T-helper 2 cell (primary cell): Measurements from ENCODE around the gene HPS4.
"Not testable (repeated sequence)": the region's sequence is repeated elsewhere in the genome, so short reads cannot be mapped to it uniquely, and the experiment has no call there.

Experiments used
- DNase-seq, 5 experiments: peaks; one replicate each; pipeline versions ENCODE4 v3.0.0 to v3.0.0-alpha.2; 2012 to 2022

HPS4 gene

DNA sequence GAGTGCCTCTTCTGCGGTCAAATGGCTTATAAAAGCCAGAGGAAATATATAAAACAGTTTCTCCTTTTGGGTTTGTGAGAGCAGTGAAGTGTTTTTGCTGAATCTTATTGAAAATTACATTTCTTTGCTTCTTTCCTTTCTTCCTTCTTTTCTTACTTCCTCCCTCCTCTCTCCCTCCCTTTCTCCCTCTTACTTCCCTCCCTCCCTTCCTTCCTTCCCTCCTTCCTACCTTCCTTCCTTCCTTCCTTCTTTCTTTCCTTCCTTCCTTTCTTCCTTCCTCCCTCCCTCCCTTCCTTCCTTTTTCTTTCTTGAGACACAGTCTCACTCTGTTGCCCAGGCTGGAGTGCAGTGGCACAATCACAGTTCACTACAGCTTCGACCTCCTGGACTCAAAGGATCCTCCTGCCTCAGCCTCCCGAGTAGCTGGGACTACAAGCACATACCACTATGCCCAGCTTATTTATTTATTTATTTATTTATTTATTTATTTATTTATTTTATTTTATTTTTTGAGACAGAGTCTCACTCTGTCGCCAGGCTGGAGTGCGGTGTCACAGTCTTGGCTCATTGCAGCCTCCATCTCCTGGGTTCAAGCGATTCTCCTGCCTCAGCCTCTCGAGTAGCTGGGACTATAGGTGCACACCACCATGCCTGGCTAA, 74.9 kb downstream of the HPS4 start:
- not testable (repeated sequence) for DNase-seq

DNA sequence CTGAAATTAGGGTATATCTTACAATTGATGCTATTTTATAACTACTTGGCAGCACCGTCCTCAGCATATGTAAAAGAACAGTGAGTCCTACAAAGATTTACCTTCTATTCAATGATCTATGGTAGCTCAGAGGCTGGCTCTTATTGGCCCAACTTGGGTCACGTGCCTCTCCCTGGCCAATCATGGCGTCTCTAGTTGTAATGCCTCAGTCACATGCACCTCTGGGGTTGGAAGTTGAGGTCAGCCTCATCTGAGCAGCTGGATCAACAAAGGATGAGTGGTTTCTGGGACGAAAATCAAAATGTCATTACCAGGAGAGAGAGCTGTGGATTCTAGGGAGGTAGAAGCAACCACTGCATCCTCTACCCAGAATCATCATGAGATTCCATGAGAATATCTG, 77.5 kb downstream of the HPS4 start:
- no peak for DNase-seq

- DNase-seq: no peak
Measured at GRCh38 chr22:26404851-26405421, 78.6 kb downstream of the HPS4 start.

DNA sequence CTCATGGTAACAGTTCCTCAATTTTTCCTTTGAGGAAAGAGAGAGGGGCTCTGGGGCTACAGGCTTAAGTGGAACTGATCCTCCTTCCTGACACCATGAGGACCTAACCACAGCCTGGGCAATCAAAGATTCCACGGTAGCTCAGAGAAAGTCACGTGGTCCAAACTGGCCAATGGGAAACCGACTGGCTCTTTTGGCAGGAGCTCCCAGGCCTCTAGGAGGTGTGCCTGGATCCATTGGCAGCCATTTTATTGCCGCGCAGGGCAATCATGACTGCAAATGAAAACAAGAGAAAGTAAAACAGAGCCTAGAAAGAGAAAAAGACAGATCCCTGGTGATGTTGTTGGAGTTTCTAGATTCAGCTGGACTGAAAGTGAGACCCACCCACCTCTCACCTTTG, 81.9 kb downstream of the HPS4 start:
- DNase-seq: no peak
